OCI-LY3 (cell line): ENCODE measurements around the gene UBE2B.

Experiments used
- EZH2phosphoT487 ChIP-seq: fragments of 200-600 bp; shearing (Covaris generic); IDR thresholded peaks from 2 replicates; pipeline ENCODE4 v1.6.1; 2018; ENCODE audit warnings: antibody characterized with exemption, mixed run types, low read depth
- TF ChIP-seq, protein P1 (sequence below): fragments of 200-600, 300-600 bp; sonication (generic); IDR thresholded peaks from 2 replicates; pipeline ENCODE4 v1.5.1; 2014; ENCODE audit warnings: antibody characterized with exemption, low read length, low read depth

DNA sequence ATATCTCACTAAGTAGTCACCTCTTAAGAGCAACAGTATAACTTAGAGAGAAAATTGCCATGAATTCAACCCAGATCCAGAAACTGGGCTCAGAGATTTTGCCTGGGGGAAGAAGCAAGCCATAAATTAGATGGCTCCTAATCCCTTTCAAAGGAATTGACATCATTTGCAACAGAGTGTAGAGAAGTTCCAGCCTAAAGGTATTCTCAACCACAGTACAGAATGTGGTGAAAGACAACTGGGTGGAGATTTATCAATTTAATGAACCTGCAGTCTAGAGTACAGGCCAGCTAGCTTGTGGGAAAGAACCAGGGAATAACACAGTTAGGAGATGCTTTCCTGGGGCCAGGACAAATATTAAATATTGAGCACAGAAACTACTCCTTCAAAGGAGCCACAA, 44.0 kb upstream of the UBE2B start:
- TF ChIP-seq, protein P1, sequence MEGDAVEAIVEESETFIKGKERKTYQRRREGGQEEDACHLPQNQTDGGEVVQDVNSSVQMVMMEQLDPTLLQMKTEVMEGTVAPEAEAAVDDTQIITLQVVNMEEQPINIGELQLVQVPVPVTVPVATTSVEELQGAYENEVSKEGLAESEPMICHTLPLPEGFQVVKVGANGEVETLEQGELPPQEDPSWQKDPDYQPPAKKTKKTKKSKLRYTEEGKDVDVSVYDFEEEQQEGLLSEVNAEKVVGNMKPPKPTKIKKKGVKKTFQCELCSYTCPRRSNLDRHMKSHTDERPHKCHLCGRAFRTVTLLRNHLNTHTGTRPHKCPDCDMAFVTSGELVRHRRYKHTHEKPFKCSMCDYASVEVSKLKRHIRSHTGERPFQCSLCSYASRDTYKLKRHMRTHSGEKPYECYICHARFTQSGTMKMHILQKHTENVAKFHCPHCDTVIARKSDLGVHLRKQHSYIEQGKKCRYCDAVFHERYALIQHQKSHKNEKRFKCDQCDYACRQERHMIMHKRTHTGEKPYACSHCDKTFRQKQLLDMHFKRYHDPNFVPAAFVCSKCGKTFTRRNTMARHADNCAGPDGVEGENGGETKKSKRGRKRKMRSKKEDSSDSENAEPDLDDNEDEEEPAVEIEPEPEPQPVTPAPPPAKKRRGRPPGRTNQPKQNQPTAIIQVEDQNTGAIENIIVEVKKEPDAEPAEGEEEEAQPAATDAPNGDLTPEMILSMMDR = no peak
- TF ChIP-seq EZH2phosphoT487 = no peak
